ENCODE data around the gene NKPD1. TPM values are rescaled to one million over a fixed set of nuclear protein-coding genes. Genes with fewer than 3 reads are reported as not detected.

Gene NKPD1
- total and polyA plus RNA-seq, 9 donors = 0.11 to 0.57 (median 0.20) TPM; not detected in 1

DNA sequence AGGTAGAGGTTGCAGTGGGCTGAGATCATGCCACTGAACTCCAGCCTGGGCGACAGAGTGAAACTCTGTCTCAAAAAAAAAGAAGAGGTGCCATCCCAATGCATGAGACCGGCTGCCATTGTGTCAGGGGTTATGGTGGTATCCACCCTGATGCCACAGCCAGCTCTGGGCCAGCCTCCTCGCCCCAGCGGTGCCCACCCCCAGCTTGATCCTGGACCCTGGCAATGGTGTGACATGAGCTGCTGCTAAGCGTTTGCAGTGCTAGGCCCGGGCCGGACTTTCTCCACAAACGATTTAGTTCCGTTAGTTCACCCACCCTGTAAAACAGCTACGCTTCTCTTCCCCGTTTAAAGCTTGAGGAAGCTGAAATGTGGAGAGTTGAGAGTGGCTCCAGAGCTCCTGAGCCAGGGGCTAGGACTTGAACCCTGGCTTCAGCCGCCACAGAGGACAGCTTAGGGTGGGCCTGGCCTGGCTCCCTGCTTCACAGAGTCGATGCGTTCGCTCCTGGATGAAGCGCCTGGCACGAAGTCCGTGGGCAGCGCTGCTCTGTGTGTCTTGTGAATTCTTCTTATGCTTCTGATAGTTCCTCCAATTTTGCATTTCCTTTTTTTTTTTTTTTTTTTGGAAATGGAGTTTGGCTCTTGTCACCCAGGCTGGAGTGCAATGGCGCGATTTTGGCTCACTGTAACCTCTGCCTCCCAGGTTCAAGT lies 25.5 kb downstream of the NKPD1 start:
- TF ChIP-seq EP300 (IDR thresholded peaks at IDR 0.05) = no peak
- TF ChIP-seq POLR2A (IDR thresholded peaks at IDR 0.05) = no peak
- TF ChIP-seq, protein P1, sequence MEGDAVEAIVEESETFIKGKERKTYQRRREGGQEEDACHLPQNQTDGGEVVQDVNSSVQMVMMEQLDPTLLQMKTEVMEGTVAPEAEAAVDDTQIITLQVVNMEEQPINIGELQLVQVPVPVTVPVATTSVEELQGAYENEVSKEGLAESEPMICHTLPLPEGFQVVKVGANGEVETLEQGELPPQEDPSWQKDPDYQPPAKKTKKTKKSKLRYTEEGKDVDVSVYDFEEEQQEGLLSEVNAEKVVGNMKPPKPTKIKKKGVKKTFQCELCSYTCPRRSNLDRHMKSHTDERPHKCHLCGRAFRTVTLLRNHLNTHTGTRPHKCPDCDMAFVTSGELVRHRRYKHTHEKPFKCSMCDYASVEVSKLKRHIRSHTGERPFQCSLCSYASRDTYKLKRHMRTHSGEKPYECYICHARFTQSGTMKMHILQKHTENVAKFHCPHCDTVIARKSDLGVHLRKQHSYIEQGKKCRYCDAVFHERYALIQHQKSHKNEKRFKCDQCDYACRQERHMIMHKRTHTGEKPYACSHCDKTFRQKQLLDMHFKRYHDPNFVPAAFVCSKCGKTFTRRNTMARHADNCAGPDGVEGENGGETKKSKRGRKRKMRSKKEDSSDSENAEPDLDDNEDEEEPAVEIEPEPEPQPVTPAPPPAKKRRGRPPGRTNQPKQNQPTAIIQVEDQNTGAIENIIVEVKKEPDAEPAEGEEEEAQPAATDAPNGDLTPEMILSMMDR (IDR thresholded peaks at IDR 0.05) = no peak
- Histone ChIP-seq H3K27ac (no peak overlapping the region), H3K9me3 (no peaks in the 10 kb centered on the region), H3K4me3 (no peak overlapping the region), H3K36me3 (no peaks in the 10 kb centered on the region), H3K4me1 (ENCODE audit: insufficient read depth) (no peaks in the 10 kb centered on the region), H3K27me3 (no peaks in the 10 kb centered on the region)
- DNase-seq = no peak
- intact Hi-C loops (cut with DNase I) = no loop called here
- 93 to 94% (median 94%) methylated on average over 21 of the region's 21 CpGs for WGBS, 3 donors

DNA sequence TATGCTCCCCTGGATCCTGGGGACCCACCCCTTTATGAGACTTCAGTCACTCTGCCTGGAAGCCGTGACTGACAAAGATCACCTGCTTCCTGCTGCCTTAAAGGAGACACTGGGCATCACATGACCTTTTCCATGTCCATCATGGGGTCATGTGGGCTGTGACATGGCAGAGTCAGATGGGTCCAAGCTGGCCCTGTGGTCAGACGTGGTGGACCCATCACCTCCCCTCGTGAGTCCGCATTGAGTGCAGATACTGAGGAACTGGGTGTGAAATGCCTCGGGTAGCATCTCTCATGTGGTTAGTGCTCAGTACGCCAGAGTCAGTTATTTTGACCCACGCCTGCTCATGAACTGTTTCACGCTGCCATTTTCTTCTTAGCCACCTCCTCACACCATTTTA lies 27.1 kb downstream of the NKPD1 start:
- H3K4me1 ChIP-seq (ENCODE audit: insufficient read depth) = no peaks in the 10 kb centered on the region
- no peak overlapping the region for H3K27ac ChIP-seq
- no peaks in the 10 kb centered on the region for H3K27me3 ChIP-seq
- TF ChIP-seq EP300 (IDR thresholded peaks at IDR 0.05) (no peak), POLR2A (IDR thresholded peaks at IDR 0.05) (no peak)
- TF ChIP-seq, protein P1 (IDR thresholded peaks at IDR 0.05) = no peak
- 90 to 94% (median 92%) methylated on average over 8 of the region's 8 CpGs for WGBS, 3 donors
- intact Hi-C loops (cut with DNase I) = no loop called here
- H3K36me3 ChIP-seq = no peaks in the 10 kb centered on the region
- DNase-seq = no peak
- H3K4me3 ChIP-seq = no peak overlapping the region
- no peaks in the 10 kb centered on the region for H3K9me3 ChIP-seq

DNA sequence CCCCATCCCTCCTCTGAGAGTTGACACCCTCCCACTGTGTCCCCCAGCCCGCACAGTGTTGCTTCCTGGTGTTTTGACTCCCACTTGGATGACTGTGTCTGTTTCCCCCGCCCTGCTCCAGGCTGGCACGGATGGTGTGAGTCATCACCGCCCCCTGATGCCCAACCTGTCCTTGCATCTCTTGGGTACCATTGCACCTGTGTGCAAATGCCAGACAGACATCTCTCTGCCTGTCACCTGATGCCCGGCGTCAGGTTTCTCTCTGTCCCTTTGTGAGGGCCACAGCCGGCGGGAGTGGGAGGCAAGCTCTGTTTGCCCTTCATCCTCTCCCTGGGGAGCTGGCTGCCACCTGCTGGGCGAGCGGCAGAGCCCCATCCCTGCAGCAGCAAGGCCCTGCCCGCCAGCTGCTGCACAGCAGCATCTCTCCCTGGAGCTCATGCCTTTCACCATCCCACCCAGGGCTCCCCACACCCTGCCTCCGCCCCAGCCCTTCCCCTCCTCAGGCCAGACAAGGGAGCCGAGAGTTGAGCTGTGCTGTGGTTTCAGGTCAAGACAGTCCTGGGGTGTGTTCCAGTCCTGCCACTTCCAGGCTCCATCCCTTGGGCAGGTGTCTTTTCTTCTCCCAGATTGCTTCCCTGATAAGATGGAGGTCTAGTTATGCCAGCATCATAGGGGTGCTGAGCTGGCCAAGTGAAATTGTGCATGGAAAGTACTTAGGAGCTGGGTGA lies 29.7 kb downstream of the NKPD1 start:
- Histone ChIP-seq H3K27me3 (no peaks in the 10 kb centered on the region), H3K36me3 (no peaks in the 10 kb centered on the region), H3K4me3 (no peak overlapping the region), H3K9me3 (no peaks in the 10 kb centered on the region), H3K4me1 (ENCODE audit: insufficient read depth) (no peaks in the 10 kb centered on the region), H3K27ac (no peak overlapping the region)
- intact Hi-C loops (cut with DNase I) = no loop called here
- TF ChIP-seq EP300 (IDR thresholded peaks at IDR 0.05) = no peak
- TF ChIP-seq POLR2A (IDR thresholded peaks at IDR 0.05) = no peak
- TF ChIP-seq, protein P1 (IDR thresholded peaks at IDR 0.05) = no peak
- DNase-seq = no peak
- 69 to 72% (median 70%) methylated on average over 13 of the region's 13 CpGs for WGBS, 3 donors

DNA sequence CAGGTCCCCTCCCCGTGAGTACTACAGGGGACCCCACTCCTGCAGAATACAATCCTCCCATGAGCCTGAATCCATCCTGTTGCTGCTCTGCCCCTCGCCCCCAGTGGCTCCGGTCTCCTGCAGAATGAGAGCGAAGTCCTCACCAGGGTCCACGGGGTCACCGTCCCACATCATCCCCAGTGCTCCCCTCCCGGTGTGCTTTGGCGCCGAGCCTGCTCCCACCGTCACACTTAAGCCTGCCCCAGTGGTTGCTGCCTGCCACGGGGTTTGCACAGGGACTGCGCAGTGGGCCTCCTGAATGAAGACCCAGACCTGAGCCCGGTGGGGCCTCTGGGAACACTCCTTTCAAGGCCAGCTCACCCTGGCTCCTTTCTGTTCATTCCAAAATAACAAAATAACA lies 30.5 kb downstream of the NKPD1 start:
- Histone ChIP-seq H3K27me3 (no peaks in the 10 kb centered on the region), H3K36me3 (no peaks in the 10 kb centered on the region), H3K4me1 (ENCODE audit: insufficient read depth) (no peaks in the 10 kb centered on the region), H3K4me3 (no peak overlapping the region), H3K27ac (no peak overlapping the region), H3K9me3 (no peaks in the 10 kb centered on the region)
- DNase-seq = no peak
- 69 to 78% (median 74%) methylated on average over 13 of the region's 13 CpGs for WGBS, 3 donors
- TF ChIP-seq POLR2A (IDR thresholded peaks at IDR 0.05) (no peak), EP300 (IDR thresholded peaks at IDR 0.05) (no peak)
- TF ChIP-seq, protein P1 (IDR thresholded peaks at IDR 0.05) = no peak
- intact Hi-C loops (cut with DNase I) = no loop called here
